CD4-positive, alpha-beta T cell treated with Interleukin-17A for 4 hours (primary cell): Measurements from ENCODE around the gene PRR23A.

ENCODE experiments used
- DNase-seq: peaks from one replicate; pipeline ENCODE4 v3.0.0-alpha.2; 2020; ENCODE audit warnings: mixed read lengths

PRR23A gene

GRCh38 chr3:138971766-138972320, 34.2 kb downstream of the PRR23A start:
- DNase-seq = no peak

GRCh38 chr3:138964923-138965322, 41.1 kb downstream of the PRR23A start:
- DNase-seq = no peak

- DNase-seq = no peak
Observed at GRCh38 chr3:138964264-138964663, 41.8 kb downstream of the PRR23A start.

GRCh38 chr3:138962854-138963560, 43.1 kb downstream of the PRR23A start:
- DNase-seq = no peak

- DNase-seq = no peak
Observed at GRCh38 chr3:138960417-138960852, 45.6 kb downstream of the PRR23A start.
